Heart left ventricle (tissue), 16 donors: ENCODE results near the gene ARHGAP31. TPM values are rescaled to one million over a fixed set of nuclear protein-coding genes. Genes with fewer than 3 reads are reported as not detected.
A peak's percentile ranks its signal among the peaks of the same experiment; 100 is the strongest.
"Not testable (repeated sequence)": the region's sequence is repeated elsewhere in the genome, so short reads cannot be mapped to it uniquely, and the experiment has no call there.

Source experiments
- ATAC-seq, 4 donors: fragments of 200-7000 bp; cut with Tn5 transposase; one replicate each; pipeline ENCODE4 v1.9.1; 2020 to 2022; ENCODE audit warnings: moderate library complexity in 4 of 4, mild to moderate bottlenecking in 3 of 4, moderate number of reproducible peaks in 1 of 4
- DNase-seq, 5 donors: peaks; one replicate each; pipeline ENCODE4 v3.0.0-alpha.2; 2020
- H3K27ac ChIP-seq, 12 donors: fragments of 200-600 bp; sonication (generic) in 4 of 12; one replicate each; pipeline versions ENCODE4 v1.5.0 to v1.8.0; 2016 to 2022; ENCODE audit warnings: mild to moderate bottlenecking in 2 of 12
- H3K27me3 ChIP-seq, 9 donors: fragments of 200-600 bp; sonication (generic) in 2 of 9; one replicate each; pipeline versions ENCODE4 v1.5.1 to v1.8.0; 2016 to 2022; ENCODE audit warnings: mild to moderate bottlenecking in 3 of 9
- H3K36me3 ChIP-seq, 9 donors: fragments of 200-600 bp; sonication (generic) in 2 of 9; one replicate each; pipeline versions ENCODE4 v1.5.0 to v1.8.0; 2018 to 2022; ENCODE audit warnings: mild to moderate bottlenecking in 2 of 9
- H3K4me1 ChIP-seq, 12 donors: fragments of 200-600 bp; sonication (generic) in 4 of 12; one replicate each; pipeline versions ENCODE4 v1.5.0 to v1.8.0; 2016 to 2022; ENCODE audit warnings: mild to moderate bottlenecking in 3 of 12
- H3K4me3 ChIP-seq, 12 donors: fragments of 200-600 bp; sonication (generic) in 4 of 12; one replicate each; pipeline versions ENCODE4 v1.5.0 to v1.8.0; 2017 to 2022; ENCODE audit warnings: mild to moderate bottlenecking in 9 of 12, moderate library complexity in 4 of 12
- H3K9me3 ChIP-seq, 12 donors: fragments of 200-600 bp; sonication (generic) in 4 of 12; one replicate each; pipeline versions ENCODE4 v1.5.0 to v1.8.0; 2016 to 2022; ENCODE audit warnings: mild to moderate bottlenecking in 1 of 12
- POLR2A ChIP-seq, 2 donors: fragments of 450-650 bp; IDR thresholded peaks; one replicate each; pipeline ENCODE4 v1.6.1; 2017; ENCODE audit warnings: antibody characterized with exemption in 2 of 2, mild to moderate bottlenecking in 2 of 2, moderate library complexity in 2 of 2
- WGBS, 4 donors: extraction: QIAGEN DNeasy Blood & Tissue Kit in 2 of 4; methylation state at CpG; one replicate each; pipeline versions ENCODE4 v1.1.5 to v1.1.7; 2013 to 2018; 5-methylcytosine and 5-hydroxymethylcytosine counted together
- intact Hi-C, 10 donors: fragments of 100-400 bp; cut with DNase I; formaldehyde crosslinking; loops; one replicate each; pipeline versions ENCODE4 v1.11.1 to v1.14.2; 2022
- polyA plus RNA-seq, 2 donors: library from polyadenylated mRNA; stranded (reverse); fragments of 200-250 nt; gene quantifications; one replicate each; pipeline ENCODE4 v1.2.3, GENCODE V29; 2013
- total RNA-seq, 9 donors: library from RNA; depleted of rRNA in 2 of 9; stranded (reverse); fragments of >200 nt in 2 of 9; fragmentation: NEBNext Ultra II Directional in 3 of 9; extraction: Animal tissue kit (Norgen Biotek cat#: 25700) in 3 of 9; gene quantifications; one replicate each; pipeline versions ENCODE4 v1.1.0 to v1.2.4, GENCODE V29; 2016 to 2023
- TF ChIP-seq, protein P1 (sequence below), 12 donors: fragments of 200-600 bp; sonication (generic) in 4 of 12; IDR thresholded peaks; one replicate each; pipeline versions ENCODE4 v1.5.0 to v1.8.0; 2018 to 2022; ENCODE audit warnings: antibody characterized with exemption in 12 of 12, mild to moderate bottlenecking in 5 of 12
- donor health status: ischemic (EF 13 %, LVEDD 7.1; RV severe dilation, severe dysfunction).
- donor health status: healthy with polysubstance abuse.
- donor health status: DM: no; HTN: yes; CAD: no.
- donor health status: DM: no; HTN: no; CAD: no.
- donor health status: ischemic (EF 25% LVEDD 6.9; RV normal size, moderate dysfunction).
- donor health status: ischemic (EF 25% LVEDD 5.7; RV mildly dilated, moderate dysfunction).
- donor health status: healthy.
- donor health status: DM: yes; HTN: yes; CAD: no.
- donor health status: ischemic (EF 35%, LVEDD 5.7; RV mildly dilated, moderate dysfunction).
- donor health status: nonischemic (EF 11% LVEDD 7.7; RV severe dilation, severe dysfunction).
- donor health status: DM: yes; HTN: yes; CAD: no.
- donor health status: PGD.
- donor health status: ischemic (EF 29% LVEDD 5.4; RV normal size, mild dysfunction).
- donor health status: nonischemic (EF 23%, LVEDD 6.1; RV moderate dilation, normal function).

The ARHGAP31 gene
- total and polyA plus RNA-seq, 11 donors: 10.4 to 79.1 (median 33.5) TPM

DNA sequence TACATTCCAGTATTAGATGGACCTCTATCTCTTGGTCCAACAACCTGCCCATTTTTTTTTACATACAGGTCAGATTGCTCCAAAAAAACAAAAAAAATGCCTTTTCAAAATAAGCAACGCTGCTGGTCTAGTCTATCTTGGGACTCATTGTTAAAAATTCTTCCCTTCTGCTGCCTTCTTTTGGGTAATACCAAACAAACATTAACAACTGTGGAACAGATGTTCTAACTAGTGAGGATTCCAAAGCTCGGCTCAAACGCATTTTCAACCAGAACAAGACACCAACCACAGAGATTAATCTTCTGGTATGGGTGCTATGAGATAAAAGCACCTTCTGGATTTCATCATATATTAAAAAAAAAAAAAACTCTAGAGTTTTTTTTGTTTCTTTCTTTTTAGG, 24.7 kb downstream of the ARHGAP31 start:
- Histone ChIP-seq H3K4me3 (no peak overlapping the region), H3K27me3 (no peaks in the 10 kb centered on the region), H3K36me3 (peaks cover 0 to 17% (median 5%) of the 10 kb centered on the region in 9 donors), H3K4me1 (peaks cover 0 to 74% (median 44%) of the 10 kb centered on the region in 12 donors), H3K27ac (no peak overlapping the region), H3K9me3 (no peaks in the 10 kb centered on the region)
- intact Hi-C loops: no loop called here
- WGBS, 4 donors: 46 to 70% (median 62%) methylated on average over 3 of the region's 3 CpGs
- no peak for DNase-seq
- TF ChIP-seq, protein P1, sequence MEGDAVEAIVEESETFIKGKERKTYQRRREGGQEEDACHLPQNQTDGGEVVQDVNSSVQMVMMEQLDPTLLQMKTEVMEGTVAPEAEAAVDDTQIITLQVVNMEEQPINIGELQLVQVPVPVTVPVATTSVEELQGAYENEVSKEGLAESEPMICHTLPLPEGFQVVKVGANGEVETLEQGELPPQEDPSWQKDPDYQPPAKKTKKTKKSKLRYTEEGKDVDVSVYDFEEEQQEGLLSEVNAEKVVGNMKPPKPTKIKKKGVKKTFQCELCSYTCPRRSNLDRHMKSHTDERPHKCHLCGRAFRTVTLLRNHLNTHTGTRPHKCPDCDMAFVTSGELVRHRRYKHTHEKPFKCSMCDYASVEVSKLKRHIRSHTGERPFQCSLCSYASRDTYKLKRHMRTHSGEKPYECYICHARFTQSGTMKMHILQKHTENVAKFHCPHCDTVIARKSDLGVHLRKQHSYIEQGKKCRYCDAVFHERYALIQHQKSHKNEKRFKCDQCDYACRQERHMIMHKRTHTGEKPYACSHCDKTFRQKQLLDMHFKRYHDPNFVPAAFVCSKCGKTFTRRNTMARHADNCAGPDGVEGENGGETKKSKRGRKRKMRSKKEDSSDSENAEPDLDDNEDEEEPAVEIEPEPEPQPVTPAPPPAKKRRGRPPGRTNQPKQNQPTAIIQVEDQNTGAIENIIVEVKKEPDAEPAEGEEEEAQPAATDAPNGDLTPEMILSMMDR (IDR thresholded peaks at IDR 0.05): no peak
- no peak for TF ChIP-seq POLR2A (IDR thresholded peaks at IDR 0.05)
- no peak for ATAC-seq

- Histone ChIP-seq H3K36me3 (peaks cover 0 to 12% (median under 1%) of the 10 kb centered on the region in 9 donors), H3K9me3 (no peaks in the 10 kb centered on the region), H3K4me1 (peaks cover 0 to 71% (median 44%) of the 10 kb centered on the region in 12 donors), H3K4me3 (no peak overlapping the region), H3K27ac (no peak overlapping the region), H3K27me3 (no peaks in the 10 kb centered on the region)
- 85 to 91% (median 91%) methylated on average over 4 of the region's 4 CpGs for WGBS, 4 donors
- intact Hi-C loops: no loop called here
- TF ChIP-seq, protein P1 (IDR thresholded peaks at IDR 0.05): no peak
- TF ChIP-seq POLR2A (IDR thresholded peaks at IDR 0.05): no peak
- ATAC-seq (no peak), DNase-seq (no peak)
Observed at GRCh38 chr3:119319311-119319710, 25.1 kb downstream of the ARHGAP31 start.

GRCh38 chr3:119320785-119321184, 26.6 kb downstream of the ARHGAP31 start:
- not testable (repeated sequence) for ATAC-seq, H3K36me3 ChIP-seq, H3K4me3 ChIP-seq, DNase-seq, H3K9me3 ChIP-seq, H3K27me3 ChIP-seq
- intact Hi-C loops: loop anchor here in 4 of 10 donors (5.0 to 10.0 kb wide), 2 partner anchors 43 to 46 kb away; no protein-coding TSS in a partner anchor
- peaks cover 0 to 71% (median 37%) of the 10 kb centered on the region in 12 donors for H3K4me1 ChIP-seq
- H3K27ac ChIP-seq: peak overlapping the region in 1 of 12 donors; percentile 22
- WGBS, 4 donors: 60 to 73% (median 64%) methylated on average over 5 of the region's 5 CpGs

DNA sequence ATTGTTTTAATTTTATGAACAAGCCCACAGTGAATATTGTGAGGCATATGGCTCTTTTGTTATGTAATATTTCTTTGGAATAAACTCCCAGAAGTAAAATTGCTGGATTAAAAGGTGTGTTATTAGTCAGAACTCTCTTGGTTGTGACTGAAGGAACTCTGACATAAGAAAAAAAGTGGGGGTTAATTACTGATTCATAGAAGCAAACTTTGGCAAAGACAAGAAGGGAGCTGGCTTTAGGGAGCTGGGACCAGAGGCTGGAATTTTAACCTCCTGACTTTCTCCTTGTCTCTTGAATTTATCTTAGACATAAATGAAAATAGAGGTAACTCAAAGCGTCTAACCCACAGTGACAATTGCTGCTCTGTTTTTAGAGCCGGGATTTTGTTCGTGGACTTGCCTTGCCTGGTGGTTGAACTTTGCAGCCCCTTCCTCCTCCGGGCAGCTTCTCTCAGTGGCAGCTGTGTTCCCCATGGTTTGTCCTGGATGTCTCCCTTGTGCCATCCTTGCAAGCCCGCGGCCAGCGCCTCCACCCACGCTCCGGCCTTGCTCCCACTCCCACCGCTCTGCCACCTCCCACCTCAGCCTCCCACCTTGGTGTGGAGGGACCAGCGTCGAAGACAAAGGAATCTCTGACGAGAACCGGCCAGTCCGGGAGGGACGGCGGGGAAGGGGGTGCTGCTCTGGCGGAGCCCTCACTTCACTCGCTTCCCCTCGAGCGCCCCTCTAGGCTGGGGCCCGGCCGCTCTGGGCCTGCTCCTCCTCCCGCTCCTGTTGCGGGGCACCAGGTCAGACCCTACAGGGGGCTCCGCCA, 28.0 kb downstream of the ARHGAP31 start:
- ATAC-seq (peak; percentile 27 to 54 (median 45)), DNase-seq (peak in 2 of 5 donors; percentile 29 to 30)
- 2 to 7% (median 5%) methylated on average over 8 to 26 of the region's 26 CpGs for WGBS, 4 donors
- H3K27me3 ChIP-seq: no peaks in the 10 kb centered on the region
- H3K9me3 ChIP-seq: no peaks in the 10 kb centered on the region
- TF ChIP-seq POLR2A (IDR thresholded peaks at IDR 0.05): no peak
- TF ChIP-seq, protein P1 (IDR thresholded peaks at IDR 0.05): no peak
- H3K27ac ChIP-seq: peak overlapping the region; percentile 80 to 98 (median 92)
- no peaks in the 10 kb centered on the region for H3K36me3 ChIP-seq
- H3K4me1 ChIP-seq: peaks cover 0 to 71% (median 43%) of the 10 kb centered on the region in 12 donors
- intact Hi-C loops: loop anchor here in 7 of 10 donors (2.0 to 10.0 kb wide), 3 partner anchors 27 to 47 kb away; partner anchors contain the start of gene ARHGAP31 (in 5 of the 7)
- H3K4me3 ChIP-seq: peak overlapping the region; percentile 8 to 76 (median 64)
